DMS79 (cell line): ENCODE data around the gene CAMK1.
A peak's percentile ranks its signal among the peaks of the same experiment; 100 is the strongest.

Source experiments
- DNase-seq: peaks from one replicate; lab custom pipeline; 2025; lab: John Stamatoyannopoulos, UW

CAMK1 gene

DNA sequence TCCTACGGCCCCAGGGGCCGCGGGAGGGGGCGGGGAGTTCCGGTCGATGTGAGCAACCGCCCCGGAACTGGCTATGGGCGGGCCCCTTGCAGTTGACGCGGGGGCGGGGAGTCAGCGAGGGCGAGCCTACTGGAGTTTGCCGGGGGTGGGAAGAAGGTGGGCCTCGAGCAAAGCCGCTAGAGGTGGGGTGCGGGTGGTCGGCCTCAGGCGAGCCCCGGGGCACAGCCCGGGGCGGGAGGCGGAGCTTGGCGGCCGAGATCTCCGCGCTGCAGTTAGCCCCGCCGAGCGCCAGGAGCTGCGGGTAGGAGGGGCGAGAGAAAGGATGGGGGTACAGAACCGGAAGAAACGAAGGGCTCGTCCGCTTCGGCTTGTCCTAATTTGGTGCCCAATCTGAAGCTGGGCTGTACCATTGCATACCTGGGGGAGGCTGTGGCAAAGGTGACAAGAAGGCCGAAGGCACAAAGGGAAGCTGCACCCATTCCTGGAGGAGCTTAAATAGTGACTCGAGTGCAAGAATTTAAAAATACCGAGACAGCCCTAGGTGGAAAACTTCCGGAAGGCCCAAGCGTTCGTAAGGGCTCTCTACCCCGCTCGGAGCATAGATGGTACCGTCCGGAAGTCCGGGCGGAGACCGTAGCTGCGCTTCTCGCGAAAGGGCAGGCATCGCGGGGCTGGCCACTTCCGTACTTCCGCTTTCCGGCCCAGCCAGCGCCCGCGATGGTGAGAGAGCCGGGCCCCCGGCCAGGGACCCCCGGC is 22.8 kb upstream of the CAMK1 start, which contains the start of the genes ARPC4 and TADA3:
ARPC4 (plus strand) TSS at position 678 of the 756 bp plus-strand sequence; CDS start at position 718, 40 bp downstream.
TADA3 (minus strand) TSS at position 69 of the 756 bp plus-strand sequence. CDS start 1,007 bp downstream, outside the sequence.
- DNase-seq, result peak; percentile 82

DNA sequence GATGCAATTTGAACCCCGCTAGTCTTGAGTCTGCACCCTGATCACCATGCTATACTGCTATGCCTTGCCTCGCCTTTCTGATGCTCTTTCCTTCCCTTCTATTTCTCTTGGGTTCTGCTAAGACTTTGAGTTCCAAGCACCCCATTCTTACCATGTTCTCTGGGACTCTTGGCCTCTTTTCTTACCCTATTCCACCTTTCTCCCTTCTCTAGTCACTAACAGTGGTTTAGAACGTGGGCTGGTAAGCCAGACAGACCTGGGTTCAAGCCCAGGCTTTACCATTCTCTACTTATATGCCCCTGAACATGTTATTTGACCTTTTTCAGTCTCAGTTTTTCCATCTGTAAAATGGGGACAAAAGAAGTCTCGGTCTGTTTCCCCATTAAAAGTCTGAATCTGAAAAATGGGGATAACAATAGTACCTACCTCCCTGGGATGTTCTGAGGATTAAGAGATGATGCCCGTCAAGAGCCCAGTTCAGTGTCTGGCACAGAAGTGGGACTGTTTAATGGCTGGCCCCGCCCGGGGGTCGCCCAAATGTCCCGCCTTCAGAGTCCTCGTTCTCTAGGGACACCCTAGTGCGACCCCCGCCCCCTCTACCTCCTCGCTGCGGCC is 22.1 kb upstream of the CAMK1 start:
- no peak for DNase-seq

DNA sequence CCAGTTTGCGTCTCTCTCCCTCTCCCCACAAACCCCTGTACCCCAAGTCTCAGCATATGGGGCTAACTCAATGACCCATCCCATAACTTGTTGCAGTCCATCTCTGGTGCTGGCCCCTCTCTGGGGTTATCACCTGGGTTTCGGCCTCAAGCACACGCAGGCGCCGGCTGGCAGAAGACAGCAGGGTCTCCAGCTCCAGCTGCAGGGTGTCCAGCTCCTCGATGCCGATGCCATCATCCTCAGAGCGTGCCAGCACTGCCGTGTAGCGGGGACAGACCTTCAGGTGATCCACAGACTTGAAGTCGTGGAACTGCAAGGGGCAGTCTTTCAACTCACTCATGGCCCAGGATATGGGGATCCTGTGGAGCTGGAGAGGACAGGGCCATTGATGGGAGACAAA is 21.4 kb upstream of the CAMK1 start:
- DNase-seq, result no peak

- no peak for DNase-seq
Observed at GRCh38 chr3:9787714-9788113, 18.0 kb upstream of the CAMK1 start.

GRCh38 chr3:9786825-9787669 is 17.3 kb upstream of the CAMK1 start:
- no peak for DNase-seq

- DNase-seq, result no peak
Observed at GRCh38 chr3:9786209-9786739, 16.5 kb upstream of the CAMK1 start.

GRCh38 chr3:9785602-9786001 is 15.9 kb upstream of the CAMK1 start:
- DNase-seq, result no peak

DNA sequence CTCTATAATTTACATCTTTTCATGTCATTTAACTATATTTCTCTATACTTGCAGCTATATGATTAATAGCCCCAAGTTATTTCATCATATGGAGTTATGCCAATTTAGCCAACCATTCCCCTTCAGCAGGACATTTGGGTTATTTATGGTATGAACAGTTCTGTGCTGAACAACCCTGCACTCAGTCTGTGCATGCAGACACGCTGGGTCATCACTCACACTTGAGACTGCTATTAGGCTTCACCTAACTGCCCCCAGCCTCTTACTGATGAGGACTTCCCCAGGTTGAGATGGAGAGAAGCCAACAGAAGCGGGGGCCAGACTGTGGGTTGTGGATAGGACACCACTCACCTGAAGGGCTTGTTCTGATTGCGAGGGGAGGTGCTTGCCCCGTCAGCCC is 15.2 kb upstream of the CAMK1 start:
- DNase-seq, result no peak

DNA sequence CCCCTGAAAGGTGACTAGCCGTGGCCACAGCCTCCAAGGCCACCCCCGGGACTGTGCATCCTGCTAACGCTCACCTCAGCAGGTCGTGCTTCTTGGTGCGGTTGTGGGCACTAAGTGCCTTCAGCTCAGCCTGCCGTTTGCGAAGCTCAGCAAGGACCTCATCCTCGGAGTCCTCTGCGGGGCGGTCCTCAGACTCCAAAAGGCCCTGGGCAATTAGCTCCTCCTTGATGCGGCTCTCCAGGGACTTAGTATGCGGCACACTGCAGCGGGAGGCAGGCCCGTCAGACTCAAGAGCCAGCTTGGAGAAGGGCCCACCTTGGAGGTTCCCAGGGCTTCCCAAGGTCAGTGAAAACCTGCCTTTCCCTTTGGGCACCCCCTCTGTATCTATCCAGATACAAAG is 14.2 kb upstream of the CAMK1 start:
- DNase-seq, result no peak

- DNase-seq, result no peak
Observed at GRCh38 chr3:9782770-9783169, 13.0 kb upstream of the CAMK1 start.

DNA sequence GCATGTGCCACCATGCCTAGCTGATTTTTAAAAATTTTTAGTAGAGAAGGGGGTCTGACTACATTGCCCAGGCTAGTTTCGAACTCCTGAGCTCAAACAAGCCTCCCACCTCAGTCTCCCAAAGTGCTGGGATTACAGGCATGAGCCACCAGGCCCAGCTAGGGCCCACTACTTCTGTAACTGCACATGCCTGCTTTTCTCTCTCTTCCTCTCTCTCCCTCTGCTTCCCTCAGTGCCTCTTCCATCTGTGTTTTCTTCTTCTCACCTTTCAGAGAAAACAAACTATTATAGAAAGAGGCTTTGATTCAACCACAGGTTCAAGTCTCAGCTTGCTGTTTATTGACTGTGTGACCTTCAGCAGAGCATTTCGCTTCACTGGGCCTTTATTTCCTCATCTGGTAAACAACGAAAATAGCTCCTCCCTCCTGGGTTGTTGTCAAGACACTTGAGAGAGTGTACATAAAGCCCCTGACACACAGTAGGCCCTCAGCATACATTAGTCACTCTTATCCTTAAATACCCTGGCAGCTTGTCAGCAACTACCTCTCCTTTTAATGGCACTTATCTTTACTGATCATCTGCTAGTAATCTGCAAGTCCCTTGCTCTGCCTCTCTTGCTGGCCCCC is 12.3 kb upstream of the CAMK1 start:
- no peak for DNase-seq

DNA sequence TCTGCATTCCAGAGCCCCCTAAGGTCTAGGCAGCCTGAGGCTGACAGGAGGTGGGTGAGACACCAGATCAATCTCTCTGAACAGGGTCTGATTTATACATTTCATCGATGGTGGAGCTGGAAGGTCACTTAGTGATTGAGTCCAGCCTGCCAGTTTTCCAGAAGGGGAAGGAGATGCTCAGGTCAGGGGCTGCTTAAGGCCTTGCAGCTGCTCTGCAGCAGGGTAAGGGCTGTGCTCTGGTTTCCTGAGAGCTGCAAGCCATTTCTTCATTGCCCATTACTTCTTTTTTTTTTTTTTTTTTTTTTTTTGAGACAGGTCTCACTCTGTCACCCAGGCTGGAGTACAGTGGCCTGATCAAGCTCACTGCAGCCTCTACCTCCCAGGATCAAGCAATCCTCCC is 11.8 kb upstream of the CAMK1 start:
- no peak for DNase-seq

DNA sequence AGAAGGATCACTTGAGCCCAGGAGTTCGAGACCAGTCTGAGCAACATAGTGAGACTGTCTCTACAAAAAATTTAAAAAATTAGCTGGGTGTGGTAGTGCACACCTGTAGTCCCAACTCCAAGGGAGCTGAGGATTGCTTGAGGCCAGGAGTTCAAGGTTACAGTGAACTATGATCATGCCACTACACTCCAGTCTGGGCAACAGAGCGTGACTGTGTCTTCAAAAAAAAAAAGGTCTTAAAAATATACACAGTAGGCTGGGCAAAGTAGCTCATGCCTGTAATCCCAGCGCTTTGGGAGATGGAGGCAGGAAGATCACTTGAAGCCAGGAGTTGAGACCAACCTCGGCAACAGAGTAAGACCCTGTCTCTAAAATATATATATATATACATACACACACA is 11.2 kb upstream of the CAMK1 start:
- no peak for DNase-seq

DNA sequence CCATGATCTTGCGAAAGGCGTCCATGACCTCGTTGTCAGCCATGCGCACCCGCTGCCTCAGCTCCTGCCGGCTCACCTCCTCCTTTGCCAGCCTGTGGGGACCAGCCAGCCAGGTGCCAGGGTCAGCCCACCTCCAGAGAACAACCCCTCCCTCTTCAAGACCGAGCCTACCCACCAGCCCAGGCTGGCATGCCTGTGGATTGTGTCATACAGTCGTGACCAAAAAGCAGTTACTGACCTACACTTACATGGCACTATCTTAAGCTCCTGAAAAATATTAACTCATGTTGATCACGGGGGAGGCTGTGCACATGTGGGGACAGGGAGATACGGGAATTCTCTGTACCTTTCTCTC is 10.7 kb upstream of the CAMK1 start:
- DNase-seq, result no peak

- no peak for DNase-seq
Observed at GRCh38 chr3:9779721-9780457, 10.1 kb upstream of the CAMK1 start.

DNA sequence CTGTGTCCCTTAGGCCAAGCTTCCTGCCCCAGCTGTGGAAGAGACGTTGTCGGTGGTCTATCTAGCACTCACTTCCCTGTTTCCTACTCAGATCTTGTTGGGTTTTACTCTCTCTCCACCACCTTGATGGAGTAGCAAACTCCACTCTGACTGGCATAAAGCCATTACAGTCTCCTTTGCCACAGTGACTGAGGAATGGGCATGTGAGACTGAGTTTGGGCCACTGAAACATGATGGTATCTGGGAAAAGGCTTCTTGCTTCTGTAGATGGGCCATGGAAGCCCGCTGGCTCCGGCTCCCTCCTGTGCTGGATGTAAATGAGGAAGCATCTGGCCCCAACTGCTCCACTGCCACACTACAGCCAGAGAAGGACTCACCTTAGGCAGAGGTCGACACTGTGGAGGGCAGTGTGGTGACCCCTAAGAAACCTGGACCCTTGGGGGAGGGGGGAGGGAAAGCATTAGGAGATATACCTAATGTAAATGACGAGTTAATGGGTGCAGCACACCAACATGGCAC is 9.4 kb upstream of the CAMK1 start:
- no peak for DNase-seq

- DNase-seq, result no peak
Observed at GRCh38 chr3:9778143-9779074, 8.7 kb upstream of the CAMK1 start.

DNA sequence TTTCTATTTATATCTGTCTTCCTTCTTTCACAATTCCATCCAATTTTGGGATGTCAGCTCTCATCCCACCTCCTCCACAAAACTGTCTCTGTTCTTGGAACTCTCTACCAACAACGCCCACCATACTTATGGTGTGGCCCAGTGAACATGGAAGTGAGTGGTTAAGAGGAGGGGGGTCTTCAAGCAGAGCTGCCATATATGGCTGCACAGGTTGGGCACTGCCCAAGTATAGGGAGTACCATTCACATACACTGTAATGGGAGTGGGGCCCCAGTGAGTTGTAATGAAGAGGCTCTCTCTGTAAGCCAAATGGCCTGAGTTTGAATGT is 7.9 kb upstream of the CAMK1 start:
- DNase-seq, result no peak

GRCh38 chr3:9776896-9777693 is 7.3 kb upstream of the CAMK1 start:
- no peak for DNase-seq
